Activated T-cell treated with anti-CD3 and anti-CD28 coated beads, Interleukin-2, amount 50 U/mL, for 48 hours (primary cell): ENCODE data around the gene FRMD6.
"Not testable (repeated sequence)": the region's sequence is repeated elsewhere in the genome, so short reads cannot be mapped to it uniquely, and the experiment has no call there.

Source experiments
- DNase-seq, 2 experiments: peaks; one replicate each; pipeline ENCODE4 v3.0.0-alpha.2; 2020

FRMD6 gene

DNA sequence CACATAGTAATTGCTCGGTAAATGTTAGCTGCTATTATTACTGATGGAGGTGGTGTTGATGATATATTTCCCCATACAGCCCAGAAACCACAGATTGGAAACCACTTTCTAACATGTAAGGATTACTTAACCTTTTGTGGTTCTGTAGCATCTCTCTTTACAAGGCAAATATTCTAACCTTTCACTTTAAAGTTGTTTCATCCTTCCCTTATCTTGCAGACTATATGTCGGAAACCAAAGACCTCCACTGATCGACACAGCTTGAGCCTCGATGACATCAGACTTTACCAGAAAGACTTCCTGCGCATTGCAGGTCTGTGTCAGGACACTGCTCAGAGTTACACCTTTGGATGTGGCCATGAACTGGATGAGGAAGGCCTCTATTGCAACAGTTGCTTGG is 75.8 kb downstream of the FRMD6 start:
- DNase-seq = no peak

DNA sequence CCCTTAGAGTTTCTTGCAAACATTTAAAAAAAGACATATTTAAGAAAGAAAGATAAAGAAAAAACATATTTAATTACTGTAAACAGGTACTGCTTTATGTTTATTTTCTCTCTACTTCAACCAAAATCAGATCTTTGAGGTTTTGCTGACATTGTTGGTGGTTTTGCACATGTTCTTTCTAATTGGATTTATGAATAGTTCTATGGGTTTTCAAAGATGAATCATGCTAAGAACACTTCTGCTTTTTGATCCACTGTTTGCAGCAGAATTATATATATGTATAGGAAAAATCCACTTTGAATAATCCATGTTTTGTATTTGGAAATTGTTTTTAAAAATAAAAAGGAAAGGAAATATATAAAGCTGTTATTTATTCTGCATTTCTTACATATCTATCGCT is 78.4 kb downstream of the FRMD6 start:
- DNase-seq = no peak

DNA sequence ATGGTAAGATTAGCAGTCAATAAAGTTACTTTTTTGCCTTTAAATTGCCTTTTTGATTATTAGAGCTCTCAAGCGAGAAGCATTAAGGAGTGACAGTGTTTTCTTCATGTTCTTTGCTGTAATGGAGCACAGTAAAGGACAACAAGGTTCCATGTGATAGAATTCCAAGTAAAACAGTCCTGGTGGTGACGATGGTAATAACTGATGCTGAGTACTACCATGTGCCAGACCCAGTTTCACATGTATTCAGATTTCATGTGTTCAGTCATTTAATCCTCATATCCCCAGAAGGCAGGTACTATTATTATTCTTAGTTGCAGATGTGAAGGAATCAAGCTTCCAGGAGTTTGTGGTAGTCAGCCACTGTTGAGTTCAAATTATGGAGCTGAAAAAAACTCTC is 79.0 kb downstream of the FRMD6 start:
- no peak for DNase-seq

DNA sequence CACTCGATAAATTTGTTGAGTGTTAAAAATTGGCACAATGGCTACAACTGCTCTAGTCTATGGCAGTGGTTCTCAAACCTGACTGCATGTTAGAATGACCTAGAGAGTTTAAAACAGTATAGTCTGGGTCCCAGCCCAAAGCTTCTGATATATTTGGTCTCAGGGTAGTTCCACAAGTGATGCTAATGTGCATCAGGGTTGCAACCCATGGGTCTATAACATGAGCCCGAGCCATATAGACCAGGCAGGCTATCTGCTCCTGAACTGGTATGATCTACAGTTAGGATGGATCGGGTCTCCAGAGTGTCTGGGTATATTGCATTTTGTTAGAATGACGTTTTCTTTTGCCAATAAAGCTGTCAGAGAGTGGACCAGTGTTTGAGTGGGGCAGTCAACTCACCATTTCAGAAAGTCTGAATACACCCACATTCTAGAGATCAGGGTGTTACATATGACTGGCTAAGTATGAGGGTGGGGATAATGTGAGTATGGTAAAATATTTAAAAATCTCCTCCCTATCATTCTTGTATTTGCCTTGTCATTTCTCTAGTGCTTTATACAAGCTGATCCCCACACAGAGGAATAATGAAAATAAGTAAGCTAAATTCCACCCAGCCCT is 80.9 kb downstream of the FRMD6 start:
- no peak for DNase-seq

DNA sequence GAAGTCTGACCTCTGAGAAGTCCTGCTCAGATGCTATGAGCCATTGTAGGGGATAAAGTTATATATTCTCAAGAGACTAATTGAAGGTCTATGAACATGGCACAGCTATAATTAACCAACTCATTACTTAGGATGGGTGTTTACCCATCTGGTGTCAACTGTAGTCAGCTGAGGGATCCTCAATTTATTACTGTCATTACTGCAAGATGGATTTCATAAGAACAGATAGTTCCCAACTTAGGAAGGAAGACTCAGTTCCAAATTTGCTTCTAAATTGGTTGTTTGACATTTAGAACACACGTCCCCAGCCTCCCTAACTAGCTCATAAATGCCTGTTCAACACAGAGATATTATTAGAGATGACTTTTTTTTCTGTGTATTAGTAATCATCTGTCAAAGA is 81.4 kb downstream of the FRMD6 start:
- no peak for DNase-seq

DNA sequence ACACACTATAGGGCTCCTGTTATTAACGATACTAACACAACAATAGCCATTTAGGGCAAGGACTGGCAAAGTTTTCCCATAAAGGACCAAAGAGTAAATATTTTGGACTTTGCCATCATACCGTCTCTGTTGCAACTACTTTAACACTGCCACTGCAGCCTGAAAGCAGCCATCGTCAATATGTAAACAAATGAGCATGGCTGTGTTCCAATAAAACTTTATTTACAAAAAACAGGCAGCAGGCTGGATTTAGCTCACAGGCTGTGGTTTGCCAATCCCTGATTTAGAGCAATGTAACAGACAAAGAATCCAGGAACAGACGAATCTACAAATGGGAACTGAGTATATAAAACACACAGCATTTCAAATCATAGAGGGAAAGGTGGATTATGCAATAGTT is 84.1 kb downstream of the FRMD6 start:
- DNase-seq = no peak

DNA sequence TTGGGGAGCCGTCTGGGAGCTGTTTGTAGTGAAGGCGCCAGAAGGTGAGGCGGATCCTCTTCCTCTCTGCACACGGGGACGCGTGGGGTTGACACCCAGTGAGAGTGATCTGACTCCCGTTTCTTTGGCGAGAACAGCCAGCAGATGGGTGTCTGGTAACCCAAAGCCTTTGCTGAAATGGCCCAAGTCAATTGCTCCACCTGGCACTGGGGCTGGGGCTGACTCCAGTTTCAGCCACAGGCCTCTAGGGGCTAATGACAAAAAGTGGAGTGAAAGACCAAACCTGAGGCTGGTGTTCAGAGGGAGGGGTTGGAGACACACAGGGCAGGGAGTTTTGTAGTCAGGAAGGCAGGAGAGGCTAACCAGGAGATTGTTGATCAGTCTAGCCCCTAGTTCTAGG is 87.0 kb downstream of the FRMD6 start:
- no peak for DNase-seq

DNA sequence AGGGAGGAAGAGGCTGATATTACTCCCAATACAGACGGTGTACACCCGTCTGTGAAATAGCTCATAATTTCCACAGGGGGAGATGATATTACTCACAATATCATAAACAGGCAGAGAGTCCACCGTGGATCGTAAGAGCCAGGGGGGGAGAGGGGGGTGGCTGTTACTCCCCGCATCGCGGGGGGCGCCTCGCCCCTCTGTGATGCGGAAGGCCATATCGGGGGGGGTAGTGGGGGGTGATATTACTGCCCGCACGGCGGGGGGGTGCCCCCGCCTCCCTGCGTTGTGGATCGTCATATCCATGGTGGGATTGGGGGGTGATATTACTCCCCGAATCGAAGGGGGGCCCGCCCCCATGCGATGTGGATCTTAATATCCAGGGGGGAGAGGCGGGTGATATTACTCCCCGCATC is 91.9 kb downstream of the FRMD6 start:
- no peak for DNase-seq

DNA sequence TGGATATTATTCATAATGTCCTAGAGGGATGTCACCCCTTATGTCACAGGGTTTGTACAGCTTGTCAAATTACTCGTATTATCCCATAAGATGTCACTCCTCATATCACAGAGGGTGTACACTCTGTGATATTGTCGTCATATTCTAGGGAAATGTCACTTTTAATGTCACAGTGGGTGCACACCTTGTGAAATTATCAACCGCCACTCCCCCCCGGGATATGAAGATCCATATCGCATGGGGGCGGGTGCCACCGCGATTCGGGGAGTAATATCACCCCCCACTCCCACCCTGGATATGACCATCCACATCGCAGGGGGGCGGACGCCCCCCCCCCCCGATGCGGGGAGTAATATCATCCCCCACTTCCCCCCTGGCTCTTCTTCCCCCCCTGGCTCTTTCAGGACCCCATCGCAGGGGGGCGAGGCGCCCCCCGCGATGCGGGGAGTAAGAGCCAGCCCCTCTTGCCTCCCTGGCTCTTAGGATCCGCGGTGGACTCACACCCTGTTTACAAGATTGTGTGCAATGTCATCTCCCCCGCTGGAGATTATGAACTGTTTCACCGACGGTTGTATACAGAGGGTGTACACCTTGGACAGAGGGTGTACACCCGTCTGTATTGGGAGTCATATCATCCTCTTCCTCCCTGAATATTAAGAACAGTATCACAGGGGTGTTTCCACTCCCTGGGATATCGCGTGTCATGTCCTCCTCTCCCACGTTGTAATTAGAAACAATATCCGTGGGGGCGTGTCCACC is 92.8 kb downstream of the FRMD6 start:
- no peak for DNase-seq

DNA sequence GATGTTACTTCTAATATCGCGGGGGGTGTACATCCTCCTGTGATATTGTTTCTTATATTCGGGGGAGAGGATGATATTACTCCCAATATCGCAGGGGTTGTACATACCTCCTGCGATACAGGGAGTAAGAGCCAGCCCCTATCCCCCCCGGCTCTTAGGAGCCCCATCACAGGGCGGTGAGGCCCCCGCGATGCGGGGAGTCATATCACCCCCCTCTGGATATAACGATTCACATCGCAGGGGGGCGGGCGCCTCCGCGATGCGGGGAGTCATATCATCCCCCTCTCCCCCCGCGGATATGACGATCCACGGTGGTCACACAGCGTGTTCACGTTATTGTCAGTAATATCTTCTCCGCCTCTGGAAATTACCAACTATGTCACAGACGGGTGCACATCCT is 95.1 kb downstream of the FRMD6 start:
- not testable (repeated sequence) for DNase-seq

DNA sequence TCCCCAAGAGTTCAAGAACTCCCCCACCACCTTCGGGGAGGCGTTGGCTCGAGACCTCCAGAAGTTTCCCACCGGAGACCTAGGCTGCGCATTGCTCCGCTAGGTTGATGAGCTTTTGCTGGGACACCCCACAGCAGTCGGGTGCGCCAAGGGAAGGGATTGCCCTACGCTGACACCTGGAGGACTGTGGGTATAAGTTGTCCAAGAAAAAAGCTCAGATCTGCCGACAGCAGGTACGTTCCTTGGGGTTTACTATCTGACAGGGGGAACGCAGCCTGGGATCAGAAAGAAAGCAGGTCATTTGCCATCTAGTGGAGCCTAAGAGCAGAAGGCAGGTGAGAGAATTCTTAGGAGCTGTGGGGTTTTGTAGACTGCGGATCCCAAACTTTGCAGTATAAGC is 98.8 kb downstream of the FRMD6 start:
- no peak for DNase-seq

DNA sequence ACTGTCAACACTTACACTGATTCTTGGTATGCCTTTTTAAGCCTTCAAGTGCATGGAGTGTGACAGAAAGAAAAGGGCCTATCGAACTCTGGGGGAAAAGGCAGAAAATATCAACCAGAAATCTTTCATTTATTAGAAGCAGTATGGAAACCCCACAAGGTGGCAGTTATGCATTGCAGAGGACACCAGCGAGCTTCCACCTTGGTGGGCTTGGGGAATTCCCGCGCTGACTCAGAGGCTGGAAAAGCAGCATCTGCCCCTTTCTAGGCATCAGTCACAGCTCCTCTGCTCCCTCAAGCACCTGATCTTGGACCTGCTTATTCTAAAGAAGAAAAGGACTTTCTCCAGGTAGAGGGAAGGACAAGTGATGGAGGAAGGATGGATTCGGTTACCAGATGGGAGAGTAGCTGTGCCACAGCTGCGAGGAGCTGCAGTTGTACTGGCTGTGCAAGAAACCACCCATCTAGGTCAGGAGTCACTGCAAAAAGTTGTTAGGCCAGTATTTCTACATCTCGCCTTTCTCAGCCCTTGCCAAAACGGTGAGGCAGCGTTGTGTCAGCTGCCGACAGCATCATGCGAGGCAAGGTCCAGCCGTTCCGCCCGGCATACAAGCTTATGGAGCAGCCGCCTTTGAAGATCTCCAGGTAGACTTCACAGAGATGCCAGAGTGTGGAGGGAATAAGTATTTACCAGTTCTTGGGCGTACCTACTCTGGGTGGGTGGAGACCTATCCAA is 100.1 kb downstream of the FRMD6 start:
- not testable (repeated sequence) for DNase-seq

DNA sequence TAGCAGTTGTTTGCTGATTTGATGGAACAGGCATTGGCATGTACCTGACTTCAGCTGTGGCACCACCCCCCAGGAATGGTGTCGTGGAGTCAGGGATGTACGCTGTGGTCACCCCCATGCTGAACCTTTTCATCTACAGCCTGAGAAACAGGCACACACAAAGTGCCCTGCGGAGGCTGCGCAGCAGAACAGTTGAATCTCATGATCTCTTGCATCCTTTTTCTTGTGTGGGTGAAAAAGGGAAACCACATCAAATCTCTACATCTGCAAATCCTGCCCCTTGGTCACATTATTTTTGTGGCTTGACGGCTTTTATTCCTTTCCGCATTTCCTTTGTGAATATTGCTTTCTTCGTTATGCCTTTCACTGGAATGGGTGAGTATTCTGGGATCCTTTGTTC is 106.0 kb downstream of the FRMD6 start:
- not testable (repeated sequence) for DNase-seq

DNA sequence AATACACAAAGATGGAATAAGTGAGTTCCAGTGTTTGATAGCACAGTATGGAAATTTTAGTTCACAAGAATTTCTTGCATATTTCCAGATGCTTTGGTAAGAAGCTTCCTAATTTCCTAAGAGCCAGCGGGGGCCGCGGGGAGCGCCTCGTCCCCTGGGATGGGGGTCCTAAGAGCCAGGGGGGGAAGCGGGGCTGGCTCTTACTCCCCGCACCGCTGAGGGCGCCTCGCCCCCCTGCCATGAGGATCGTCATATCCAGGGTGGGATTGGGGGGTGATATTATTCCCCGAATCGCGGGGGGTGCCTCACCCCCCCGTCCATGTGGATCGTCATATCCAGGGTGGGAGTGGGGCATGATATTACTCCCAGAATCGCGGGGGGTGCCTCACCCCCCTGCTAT is 108.2 kb downstream of the FRMD6 start:
- no peak for DNase-seq

DNA sequence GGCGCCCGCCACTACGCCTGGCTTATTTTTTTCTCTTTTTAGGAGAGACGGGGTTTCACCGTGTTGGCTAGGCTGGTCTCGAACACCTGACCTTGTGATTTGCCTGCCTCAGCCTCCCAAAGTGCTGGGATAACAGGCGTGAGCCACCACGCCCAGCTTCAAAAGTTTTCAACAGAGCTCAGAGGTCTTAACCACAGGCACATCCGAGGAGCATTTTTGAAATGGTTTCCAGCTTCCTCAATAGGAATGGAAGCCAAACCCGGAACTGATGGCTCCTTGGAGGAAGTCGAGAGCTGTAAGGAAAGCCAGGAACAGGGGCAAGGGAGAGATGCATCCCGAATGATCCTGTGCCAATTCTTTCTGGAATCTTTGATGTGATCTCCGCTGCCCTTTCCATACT is 114.0 kb downstream of the FRMD6 start:
- not testable (repeated sequence) for DNase-seq

DNA sequence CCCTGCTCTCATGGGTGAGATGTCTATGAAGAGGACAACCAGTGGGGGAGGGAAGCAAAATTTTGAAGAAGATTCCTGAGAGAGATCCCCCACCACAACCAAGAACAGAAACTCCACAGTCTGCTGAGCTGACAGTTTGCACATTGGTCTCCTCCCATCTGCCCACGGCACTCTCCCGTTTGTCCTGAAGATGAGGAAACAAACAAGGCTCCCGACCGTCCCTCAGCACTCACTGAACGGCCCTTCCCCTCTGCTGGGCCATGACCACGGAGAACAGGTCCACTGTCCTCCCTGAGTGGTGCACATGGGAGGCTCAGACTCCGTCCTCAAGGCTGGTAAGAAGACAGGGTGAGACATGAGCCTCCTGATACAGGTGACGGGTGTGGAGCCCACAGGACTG is 114.9 kb downstream of the FRMD6 start:
- DNase-seq = not testable (repeated sequence)

DNA sequence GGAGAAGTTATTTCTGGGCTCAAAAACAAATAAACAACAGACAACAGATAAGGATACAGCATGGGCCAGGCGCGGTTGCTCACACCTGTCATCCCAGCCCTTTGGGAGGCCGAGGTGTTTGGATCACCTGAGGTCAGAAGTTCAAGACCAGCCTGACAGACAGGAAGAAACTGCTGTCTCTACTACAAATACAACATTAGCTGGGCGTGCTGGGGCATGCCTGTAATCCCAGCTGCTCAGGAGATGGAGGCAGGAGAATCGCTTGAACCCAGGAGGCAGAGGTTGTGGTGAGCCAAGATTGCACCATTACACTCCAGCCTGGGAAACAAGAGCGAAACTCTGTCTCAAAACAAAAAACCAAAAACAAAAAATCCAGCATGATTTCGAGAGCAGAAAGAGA is 117.6 kb downstream of the FRMD6 start:
- not testable (repeated sequence) for DNase-seq

DNA sequence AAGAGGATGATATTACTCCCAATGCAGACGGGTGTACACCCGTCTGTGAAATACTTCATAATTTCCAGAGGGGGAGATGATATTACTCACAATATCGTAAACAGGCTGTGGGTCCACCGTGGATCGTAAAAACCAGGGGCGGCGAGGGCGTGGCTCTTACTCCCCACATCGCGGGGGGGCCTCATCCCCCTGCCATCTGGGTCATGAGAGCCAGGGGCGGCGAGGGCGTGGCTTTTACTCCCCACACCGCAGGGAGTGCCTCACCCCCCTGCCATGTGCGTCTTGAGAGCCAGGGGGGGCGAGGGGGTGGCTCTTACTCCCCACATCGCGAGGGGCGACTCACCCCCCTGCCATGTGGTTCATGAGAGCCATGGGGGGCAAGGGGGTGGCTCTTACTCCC is 122.5 kb downstream of the FRMD6 start:
- DNase-seq = no peak

DNA sequence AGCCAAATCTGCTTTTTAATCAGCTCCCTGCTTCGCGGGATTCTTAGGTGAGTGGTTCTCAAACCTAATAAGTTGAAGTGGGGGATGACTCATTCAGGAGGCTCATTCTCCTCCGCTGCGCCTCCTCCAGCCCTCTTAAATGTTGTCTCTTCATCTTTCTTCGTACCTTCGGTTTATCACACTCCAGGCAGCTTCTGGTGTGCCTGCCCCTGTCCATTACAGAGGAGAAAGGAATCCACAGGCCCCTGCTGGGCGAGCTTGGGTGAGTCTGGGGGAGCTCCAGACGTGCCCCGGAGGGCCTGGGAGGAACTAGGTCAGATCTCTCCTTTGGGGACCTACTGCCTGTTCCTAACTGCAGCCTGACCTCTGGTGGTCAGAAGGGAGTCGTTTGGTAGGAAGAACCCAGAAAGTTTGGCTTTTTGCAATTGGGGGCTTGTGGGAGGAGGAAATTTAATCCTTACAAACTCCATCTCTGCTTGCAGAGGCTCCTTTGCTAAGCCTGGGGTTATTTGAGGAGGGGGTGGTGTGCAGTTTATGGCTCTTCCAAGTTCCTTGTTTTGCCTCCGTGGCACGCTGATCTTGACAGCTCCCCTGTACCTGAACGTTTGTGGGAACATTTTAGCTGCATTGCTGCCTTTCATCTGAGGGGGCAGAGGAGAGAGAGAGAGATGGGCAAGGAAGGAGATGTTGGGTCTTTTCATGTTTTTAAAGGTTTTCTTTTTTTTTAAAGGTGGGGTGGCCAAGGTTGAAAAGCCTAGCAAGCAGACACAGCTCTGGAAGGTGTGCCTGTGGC is 124.6 kb downstream of the FRMD6 start:
- peak; percentile 59 to 66 for DNase-seq

DNA sequence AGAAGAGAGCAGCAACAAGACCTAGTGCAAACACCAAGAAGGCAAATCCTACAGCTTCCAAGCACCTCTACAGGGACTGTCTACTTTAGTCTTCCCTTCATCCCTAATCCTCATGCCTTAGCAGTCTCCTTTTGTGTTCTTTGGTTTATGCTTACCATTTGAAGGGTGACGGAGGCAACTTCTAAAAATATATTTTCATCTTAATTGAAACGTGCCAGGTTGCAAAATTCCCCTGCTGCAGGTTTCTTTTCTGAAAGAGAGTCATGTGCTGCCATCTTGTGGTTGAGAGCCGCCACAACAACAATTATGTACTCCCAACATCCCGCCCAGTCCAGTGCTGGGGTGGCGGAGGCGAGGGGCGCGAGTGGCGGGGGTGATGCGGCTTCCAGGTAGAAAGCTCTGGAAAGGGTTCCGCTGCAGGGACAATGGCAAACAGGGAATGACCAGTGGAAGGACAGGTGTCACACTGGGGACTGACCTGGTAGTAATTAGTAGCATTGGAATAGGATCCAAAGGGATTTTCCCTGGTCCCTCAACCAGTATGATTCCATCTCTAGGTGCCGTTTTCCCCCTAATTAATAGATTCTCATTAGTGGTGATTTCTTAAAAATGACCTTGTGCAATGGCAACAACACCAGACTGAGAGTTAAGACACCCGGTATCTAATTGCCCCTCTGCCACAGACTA is 128.4 kb downstream of the FRMD6 start:
- peak; percentile 84 to 87 for DNase-seq
